NCI-H2196 treated with DMSO at 0.1 percent for 48 hours (cell line): ENCODE results near the gene HABP2.

ENCODE experiments used
- DNase-seq: peaks from one replicate; lab custom pipeline; 2025; ENCODE audit not compliant: unreplicated experiment; lab: John Stamatoyannopoulos, UW

Gene HABP2

DNA sequence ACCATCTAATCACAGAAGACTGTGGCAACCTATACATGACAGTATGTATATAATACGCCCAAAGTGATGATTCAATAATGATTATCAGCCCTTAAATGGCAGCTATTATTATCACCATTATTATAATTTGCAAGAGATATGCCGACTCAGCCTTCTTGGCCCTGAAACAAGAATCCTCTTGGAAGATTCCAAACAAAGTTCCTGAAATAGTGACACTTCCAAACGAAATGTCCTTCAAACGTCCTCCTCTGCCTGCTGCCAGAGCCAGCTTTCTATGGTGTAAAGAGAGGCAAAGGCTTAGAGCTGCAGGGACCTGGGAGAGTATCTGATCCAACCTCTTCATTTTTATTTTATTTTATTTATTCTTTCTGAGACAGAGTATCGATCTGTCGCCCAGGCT is 75.0 kb downstream of the HABP2 start:
- DNase-seq = no peak

- no peak for DNase-seq
Measured at GRCh38 chr10:113628607-113629153, 75.8 kb downstream of the HABP2 start.

- DNase-seq = no peak
Measured at GRCh38 chr10:113630929-113631533, 78.2 kb downstream of the HABP2 start.

- DNase-seq = no peak
Measured at GRCh38 chr10:113631684-113632367, 79.0 kb downstream of the HABP2 start.
